Neural progenitor cell (in vitro differentiated cells): ENCODE measurements around the gene DET1.

Experiments
- CTCF ChIP-seq: fragments of 200-600 bp; sonication (generic); IDR thresholded peaks from 2 replicates; pipeline ENCODE4 v1.5.1; 2017; ENCODE audit warnings: antibody characterized with exemption, mild to moderate bottlenecking
- EZH2 ChIP-seq: fragments of 200-600 bp; sonication (generic); IDR thresholded peaks from 2 replicates; pipeline ENCODE4 v1.6.1; 2017; ENCODE audit warnings: antibody characterized with exemption, mild to moderate bottlenecking, moderate library complexity
- EZH2phosphoT487 ChIP-seq: fragments of 200-600 bp; sonication (generic); IDR thresholded peaks from 2 replicates; pipeline ENCODE4 v1.6.1; 2017; ENCODE audit warnings: antibody characterized with exemption

- TF ChIP-seq CTCF (no peak), EZH2 (no peak), EZH2phosphoT487 (no peak)
Observed at GRCh38 chr15:88535607-88536313, 10.7 kb downstream of the DET1 start.
